ENCODE results near the gene IL1RAPL1.

GRCh38 chrX:28552882-28553829, 34.1 kb upstream of the IL1RAPL1 start:
- no peak for TF ChIP-seq POLR2AphosphoS5 (IDR thresholded peaks at IDR 0.05)
- no peak for TF ChIP-seq CTCF (IDR thresholded peaks at IDR 0.05)

Measured in esophagus muscularis mucosa (tissue), 3 donors.